Progenitor cell of endocrine pancreas (in vitro differentiated cells): Measurements from ENCODE around the gene ABCG1. TPM values are rescaled to one million over a fixed set of nuclear protein-coding genes. Genes with fewer than 3 reads are reported as not detected.

Experiments used
- DNase-seq: peaks from one replicate; pipeline ENCODE4 v3.0.0; 2021; ENCODE audit warnings: low spot score; ENCODE audit not compliant: unreplicated experiment
- H3K27ac Mint-ChIP-seq: 2 replicates; pipeline ENCODE4 v1.8.0; 2021; ENCODE audit warnings: mild to moderate bottlenecking, moderate library complexity, mixed read lengths
- H3K27me3 Mint-ChIP-seq: 2 replicates; pipeline ENCODE4 v1.8.0; 2021; ENCODE audit warnings: mixed read lengths
- H3K36me3 Mint-ChIP-seq: 2 replicates; pipeline ENCODE4 v1.8.0; 2022; ENCODE audit warnings: mixed read lengths; ENCODE audit not compliant: insufficient read depth
- H3K4me1 Mint-ChIP-seq: 2 replicates; pipeline ENCODE4 v1.8.0; 2021; ENCODE audit warnings: low read depth, mixed read lengths
- H3K4me3 Mint-ChIP-seq: 2 replicates; pipeline ENCODE4 v1.8.0; 2021; ENCODE audit warnings: low read depth, mild to moderate bottlenecking, moderate library complexity, mixed read lengths
- H3K9me3 Mint-ChIP-seq: 2 replicates; pipeline ENCODE4 v1.8.0; 2021; ENCODE audit warnings: low read depth, mixed read lengths
- CTCF ChIP-seq: fragments of 200-600 bp; sonication (generic); IDR thresholded peaks from one replicate; pipeline ENCODE4 v1.5.0; 2021; ENCODE audit warnings: antibody characterized with exemption, mild to moderate bottlenecking; ENCODE audit not compliant: unreplicated experiment
- total RNA-seq: library from RNA; stranded (reverse); gene quantifications from 2 replicates; pipeline ENCODE4 v1.2.1, GENCODE V29; 2021

The ABCG1 gene
- total RNA-seq, 1 donor from 2014 or later: 4.6 TPM

- Mint-ChIP-seq H3K36me3 (no peaks in the 10 kb centered on the region), H3K4me1 (peaks cover 18% of the 10 kb centered on the region), H3K27me3 (peaks cover 10% of the 10 kb centered on the region), H3K27ac (no peak overlapping the region), H3K4me3 (peak overlapping the region; percentile 35), H3K9me3 (no peaks in the 10 kb centered on the region)
- DNase-seq: peak; percentile 58
- TF ChIP-seq CTCF: peak; percentile 83
Measured at GRCh38 chr21:42309753-42310213, 90.8 kb downstream of the ABCG1 start.

- H3K27ac Mint-ChIP-seq: no peak overlapping the region
- H3K36me3 Mint-ChIP-seq: no peaks in the 10 kb centered on the region
- no peak for DNase-seq
- no peak for TF ChIP-seq CTCF
- peaks cover 25% of the 10 kb centered on the region for H3K4me1 Mint-ChIP-seq
- H3K4me3 Mint-ChIP-seq: no peak overlapping the region
- H3K27me3 Mint-ChIP-seq: peaks cover 10% of the 10 kb centered on the region
- H3K9me3 Mint-ChIP-seq: no peaks in the 10 kb centered on the region
Measured at GRCh38 chr21:42310411-42311001, 91.6 kb downstream of the ABCG1 start.

GRCh38 chr21:42311160-42311559 is 92.2 kb downstream of the ABCG1 start:
- H3K4me3 Mint-ChIP-seq: no peak overlapping the region
- H3K27ac Mint-ChIP-seq: no peak overlapping the region
- no peak for TF ChIP-seq CTCF
- peaks cover 10% of the 10 kb centered on the region for H3K27me3 Mint-ChIP-seq
- H3K36me3 Mint-ChIP-seq: no peaks in the 10 kb centered on the region
- DNase-seq: no peak
- no peaks in the 10 kb centered on the region for H3K9me3 Mint-ChIP-seq
- peaks cover 28% of the 10 kb centered on the region for H3K4me1 Mint-ChIP-seq

- Mint-ChIP-seq H3K9me3 (no peaks in the 10 kb centered on the region), H3K27ac (no peak overlapping the region), H3K4me3 (no peak overlapping the region), H3K27me3 (peaks cover 4% of the 10 kb centered on the region), H3K4me1 (peaks cover 33% of the 10 kb centered on the region), H3K36me3 (no peaks in the 10 kb centered on the region)
- DNase-seq: no peak
- TF ChIP-seq CTCF: no peak
Measured at GRCh38 chr21:42311816-42312625, 93.1 kb downstream of the ABCG1 start.

- Mint-ChIP-seq H3K9me3 (no peaks in the 10 kb centered on the region), H3K27me3 (peaks cover 4% of the 10 kb centered on the region), H3K27ac (no peak overlapping the region), H3K4me1 (peaks cover 33% of the 10 kb centered on the region), H3K4me3 (no peak overlapping the region), H3K36me3 (no peaks in the 10 kb centered on the region)
- TF ChIP-seq CTCF: no peak
- DNase-seq: no peak
Measured at GRCh38 chr21:42312626-42313104, 93.7 kb downstream of the ABCG1 start.
